K562 (cell line): Measurements from ENCODE around the gene SLC43A1. TPM values are rescaled to one million over a fixed set of nuclear protein-coding genes. Genes with fewer than 3 reads are reported as not detected.

Experiments used
- ATAC-seq: fragments of 200-7000 bp; cut with Tn5 transposase; 3 replicates; pipeline ENCODE4 v1.9.1; 2020; ENCODE audit warnings: moderate library complexity
- BruUV-seq: library from RNA; stranded (reverse); fragments of 400-500 nt; replicated peaks from 2 replicates; lab custom pipeline; 2021; lab: Mats Ljungman, UMichigan
- CTCF ChIA-PET: fragments of 300-600 bp; formaldehyde crosslinking; extraction: SDS; loops from one replicate; lab custom pipeline; 2021; ENCODE audit warnings: low intra/inter-chr PET ratio; lab: Yijun Ruan, JAX
- POLR2A ChIA-PET: fragments of 300-600, 350-650 bp; sonication (Branson Sonifier 250); formaldehyde crosslinking; extraction: SDS; loops from one replicate; lab custom pipeline; 2021; ENCODE audit warnings: antibody characterized with exemption, inconsistent platforms; lab: Yijun Ruan, JAX
- DNase-seq, 4 experiments: peaks; one replicate each; pipeline versions ENCODE4 v3.0.0 to v3.0.0-alpha.2; 2011 to 2018; ENCODE audit warnings: low spot score in 3 of 4, mixed read lengths in 3 of 4; ENCODE audit errors: extremely low read depth in 1 of 4
- FAIRE-seq: peaks from 2 replicates; lab custom pipeline; 2011; peaks lifted over from hg19 to GRCh38; lab: Jason Lieb, UNC
- H2AFZ ChIP-seq: 2 replicates; pipeline ENCODE4 v1.6.0; 2011; ENCODE audit warnings: low read depth, low read length, control low read depth, inconsistent platforms
- H3K27ac ChIP-seq: fragments of 200-600 bp; 3 replicates; pipeline ENCODE4 v1.8.0; 2011; ENCODE audit warnings: low read depth, mild to moderate bottlenecking, control low read depth, inconsistent platforms, low read length, moderate library complexity, mixed read lengths; ENCODE audit errors: extremely low read depth
- H3K27me3 ChIP-seq, 2 experiments: fragments of 300-600 bp in 1 of 2; 2 replicates in 1 of 2; 3 replicates in 1 of 2; pipeline versions ENCODE4 v1.6.0 to v1.8.0; 2011; ENCODE audit warnings: inconsistent platforms in 2 of 2, low read length in 2 of 2, mild to moderate bottlenecking in 1 of 2, mixed read lengths in 1 of 2, moderate library complexity in 1 of 2; ENCODE audit not compliant: control insufficient read depth in 2 of 2, insufficient read depth in 2 of 2
- H3K36me3 ChIP-seq: fragments of 300-600 bp; 3 replicates; pipeline ENCODE4 v1.8.0; 2011; ENCODE audit warnings: mild to moderate bottlenecking, low read length, inconsistent platforms; ENCODE audit not compliant: control insufficient read depth, insufficient read depth
- H3K4me1 ChIP-seq, 2 experiments: fragments of 200-600 bp in 1 of 2; replicated peaks in 1 of 2; 2 replicates in 1 of 2; 3 replicates in 1 of 2; pipeline versions ENCODE4 v1.5.1 to v1.8.0; 2011; ENCODE audit warnings: inconsistent platforms in 2 of 2, low read length in 2 of 2, mild to moderate bottlenecking in 1 of 2, mixed read lengths in 1 of 2, moderate library complexity in 1 of 2; ENCODE audit not compliant: control insufficient read depth in 2 of 2, insufficient read depth in 2 of 2
- H3K4me2 ChIP-seq: 2 replicates; pipeline ENCODE4 v1.6.1; 2011; ENCODE audit warnings: low read length, control low read depth, inconsistent platforms, mixed read lengths; ENCODE audit not compliant: insufficient read depth
- H3K4me3 ChIP-seq: fragments of 200-600 bp; sonication (generic), shearing (Covaris generic); 2 replicates; pipeline ENCODE4 v1.5.1; 2016; ENCODE audit warnings: control low read depth, inconsistent platforms
- H3K79me2 ChIP-seq: fragments of 200-600 bp; 3 replicates; pipeline ENCODE4 v1.8.0; 2011; ENCODE audit warnings: low read length, inconsistent platforms; ENCODE audit not compliant: control insufficient read depth, insufficient read depth
- H3K9ac ChIP-seq, 2 experiments: 2 replicates each; pipeline versions ENCODE4 v1.6.0 to v1.6.1; 2011; ENCODE audit warnings: low read depth in 2 of 2, low read length in 2 of 2, control low read depth in 1 of 2, inconsistent platforms in 1 of 2, mild to moderate bottlenecking in 1 of 2, mixed read lengths in 1 of 2; ENCODE audit not compliant: insufficient read depth in 1 of 2
- H3K9me1 ChIP-seq: one replicate; pipeline ENCODE4 v1.6.0; 2011; ENCODE audit warnings: inconsistent platforms, mild to moderate bottlenecking, low read length, moderate library complexity; ENCODE audit not compliant: control insufficient read depth, insufficient read depth
- H3K9me3 ChIP-seq: replicated peaks from 2 replicates; pipeline ENCODE4 v1.5.1; 2011; ENCODE audit warnings: low read depth, low read length, inconsistent platforms; ENCODE audit not compliant: control insufficient read depth, insufficient read depth
- H4K20me1 ChIP-seq: replicated peaks from 2 replicates; pipeline ENCODE4 v1.6.1; 2011; ENCODE audit warnings: low read length, inconsistent platforms, mixed read lengths; ENCODE audit not compliant: control insufficient read depth, insufficient read depth
- BCL6 ChIP-seq: fragments of 250-450 bp; sonication (Bioruptor Pico); IDR thresholded peaks from 2 replicates; pipeline ENCODE4 v1.4.0; 2020
- GATA2 ChIP-seq: sonication (generic); formaldehyde crosslinking; IDR thresholded peaks from 2 replicates; pipeline ENCODE4 v1.4.0; 2020; ENCODE audit warnings: mild to moderate bottlenecking, missing genetic modification reagents
- GTF2A2 ChIP-seq: IDR thresholded peaks from 2 replicates; pipeline ENCODE4 v1.6.1; 2016; ENCODE audit warnings: mild to moderate bottlenecking, missing genetic modification characterization, missing compliant biosample characterization
- KAT2B ChIP-seq: IDR thresholded peaks from one replicate; pipeline ENCODE4 v1.6.1; 2012; ENCODE audit warnings: low read depth, mild to moderate bottlenecking, control low read depth, inconsistent platforms, low read length, moderate library complexity
- NFXL1 ChIP-seq: fragments of 450-650 bp; formaldehyde crosslinking; IDR thresholded peaks from 2 replicates; pipeline ENCODE4 v1.4.0; 2021; ENCODE audit warnings: mild to moderate bottlenecking
- NR0B1 ChIP-seq: fragments of 450-650 bp; IDR thresholded peaks from one replicate; pipeline ENCODE4 v1.6.1; 2018; ENCODE audit warnings: mild to moderate bottlenecking, moderate library complexity; ENCODE audit not compliant: partially characterized antibody
- POLR2A ChIP-seq: fragments of 450-650 bp; conservative IDR thresholded peaks from 2 replicates; pipeline ENCODE4 v1.6.1; 2016
- YBX1 ChIP-seq: fragments of 450-650 bp; IDR thresholded peaks from 2 replicates; pipeline ENCODE4 v1.7.1; 2016; ENCODE audit warnings: mild to moderate bottlenecking
- ZKSCAN3 ChIP-seq: fragments of 250-450 bp; sonication (Bioruptor Pico); IDR thresholded peaks from 2 replicates; pipeline ENCODE4 v1.4.0; 2020
- ZNF445 ChIP-seq: fragments of 250-450 bp; sonication (Bioruptor Pico); IDR thresholded peaks from 2 replicates; pipeline ENCODE4 v1.4.0; 2020; ENCODE audit warnings: low read depth, mild to moderate bottlenecking, moderate library complexity
- ZNF592 ChIP-seq: fragments of 450-650 bp; IDR thresholded peaks from 2 replicates; pipeline ENCODE4 v1.6.1; 2017; ENCODE audit warnings: antibody characterized with exemption, mild to moderate bottlenecking
- WGBS: fragments of 100-300 bp; shearing (Covaris generic); methylation state at CpG from one replicate; pipeline ENCODE4 v1.1.6; 2016; ENCODE audit warnings: low coverage, mixed read lengths; ENCODE audit not compliant: insufficient coverage; ENCODE audit errors: missing lambda C conversion rate; 5-methylcytosine and 5-hydroxymethylcytosine counted together
- in situ Hi-C: fragments of 300-500 bp; cut with MboI; formaldehyde crosslinking; loops from 4 replicates; pipeline ENCODE4 v1.15.0; 2018; ENCODE audit warnings: inconsistent platforms, mixed read lengths
- intact Hi-C: fragments of 100-400 bp; cut with micrococcal nuclease; formaldehyde crosslinking; loops from 2 replicates; pipeline ENCODE4 v1.14.2; 2022
- polyA plus RNA-seq, 8 experiments: library from polyadenylated mRNA; depleted of rRNA in 4 of 8; stranded (reverse) in 5 of 8; unstranded in 3 of 8; fragments of >200 nt; fragmentation: Nextera tagmentation in 2 of 8; fragmentation: Illumina TruSeq in 1 of 8; extraction: Ambion mirVana in 2 of 8; extraction: Trizol in 1 of 8; gene quantifications; 2 replicates each; pipeline versions ENCODE4 v1.2.1 to v1.2.3, GENCODE V29; 2011 to 2014; ENCODE audit warnings: inconsistent platforms in 1 of 8, missing spikeins in 1 of 8
- total RNA-seq, 7 experiments: library from RNA; depleted of rRNA in 6 of 7; stranded (reverse); fragments of >200 nt in 6 of 7; fragmentation: Illumina TruSeq in 2 of 7; extraction: Trizol in 2 of 7; gene quantifications; 2 replicates each; pipeline versions ENCODE4 v1.2.1 to v1.2.3, GENCODE V29; 2011 to 2021; ENCODE audit warnings: low replicate concordance in 1 of 7

The SLC43A1 gene
- total and polyA plus RNA-seq, 9 of the 15 experiments (the other 6 are each of a cell fraction or from before 2014, with no cell fraction given) = 2.6 to 41.8 (median 24.6) TPM

GRCh38 chr11:57504511-57504910 is 11.0 kb downstream of the SLC43A1 start:
- H3K27ac ChIP-seq = no peak overlapping the region
- no TSS peak for BruUV-seq
- H3K4me2 ChIP-seq = no peak overlapping the region
- H4K20me1 ChIP-seq = peaks cover 14% of the 10 kb centered on the region
- H3K9ac ChIP-seq = no peak overlapping the region
- no peak overlapping the region for H3K4me3 ChIP-seq
- H3K27me3 ChIP-seq = no peaks in the 10 kb centered on the region
- ChIA-PET CTCF (no interaction called here), POLR2A (interaction anchor here (0.9 to 1.7 kb wide), 3 partner anchors 9 to 21 kb away, joined by 3 to 7 read pairs (median 4); no protein-coding TSS in a partner anchor)
- intact Hi-C loops = no loop called here
- 89% methylated on average over 4 of the region's 4 CpGs for WGBS
- TF ChIP-seq KAT2B = no peak
- no peak for TF ChIP-seq POLR2A
- no peak for TF ChIP-seq NFXL1 (CRISPR knock-in tag)
- TF ChIP-seq GTF2A2 (tag) = no peak
- TF ChIP-seq GATA2 (CRISPR knock-in tag) = no peak
- TF ChIP-seq ZNF592 = no peak
- TF ChIP-seq BCL6 (CRISPR knock-in tag) = no peak
- TF ChIP-seq NR0B1 = no peak
- no peak for TF ChIP-seq ZNF445 (CRISPR knock-in tag)
- TF ChIP-seq ZKSCAN3 (CRISPR knock-in tag) = no peak
- TF ChIP-seq YBX1 = no peak
- peaks cover 12 to 17% of the 10 kb centered on the region in 2 experiments for H3K4me1 ChIP-seq
- FAIRE-seq (no peak), ATAC-seq (no peak), DNase-seq (no peak)
- peaks cover 11% of the 10 kb centered on the region; the same call in 2 of the 3 replicates for H3K79me2 ChIP-seq
- H3K36me3 ChIP-seq = peaks cover 65% of the 10 kb centered on the region
- no peaks in the 10 kb centered on the region for H3K9me3 ChIP-seq
- no peak overlapping the region for H2AFZ ChIP-seq
- no peaks in the 10 kb centered on the region for H3K9me1 ChIP-seq
- in situ Hi-C loops = no loop called here
